Peyer's patch (tissue), 4 donors: ENCODE measurements around the gene SORCS1. TPM values are rescaled to one million over a fixed set of nuclear protein-coding genes. Genes with fewer than 3 reads are reported as not detected.

Source experiments
- DNase-seq, 3 donors: peaks; one replicate each; pipeline ENCODE4 v3.0.0-alpha.2; 2017 to 2019
- H3K27ac ChIP-seq, 4 donors: fragments of 200-600 bp; sonication (generic); one replicate each; pipeline ENCODE4 v1.5.1; 2016 to 2019
- H3K27me3 ChIP-seq, 2 donors: fragments of 200-600 bp; sonication (generic); one replicate each; pipeline ENCODE4 v1.5.1; 2019
- H3K36me3 ChIP-seq, 3 donors: fragments of 200-600 bp; sonication (generic); one replicate each; pipeline ENCODE4 v1.5.1; 2016 to 2019
- H3K4me1 ChIP-seq, 4 donors: fragments of 200-600 bp; sonication (generic); one replicate each; pipeline ENCODE4 v1.5.1; 2016 to 2019
- H3K4me3 ChIP-seq, 4 donors: fragments of 200-600 bp; sonication (generic); 1 replicate in 3 of 4; 2 replicates in 1 of 4; pipeline ENCODE4 v1.5.1; 2016 to 2019; ENCODE audit warnings: mild to moderate bottlenecking in 1 of 4
- H3K9me3 ChIP-seq, 4 donors: fragments of 200-600 bp; sonication (generic); one replicate each; pipeline ENCODE4 v1.5.1; 2016 to 2019; ENCODE audit warnings: mild to moderate bottlenecking in 1 of 4
- POLR2A ChIP-seq, 2 donors: fragments of 450-650 bp; IDR thresholded peaks; one replicate each; pipeline ENCODE4 v1.5.1; 2017; ENCODE audit warnings: antibody characterized with exemption in 2 of 2, mild to moderate bottlenecking in 2 of 2, moderate library complexity in 2 of 2
- total RNA-seq, 4 donors: library from RNA; depleted of rRNA; stranded (reverse); fragments of >200 nt; gene quantifications; one replicate each; pipeline ENCODE4 v1.1.0, GENCODE V29; 2016
- TF ChIP-seq, protein P1 (sequence below), 6 experiments: fragments of 450-650 bp in 4 of 6; fragments of 200-600 bp in 2 of 6; sonication (generic) in 1 of 6; IDR thresholded peaks; one replicate each; pipeline ENCODE4 v1.5.1; 2017 to 2019; ENCODE audit warnings: antibody characterized with exemption in 6 of 6, mild to moderate bottlenecking in 3 of 6, moderate library complexity in 1 of 6

SORCS1 gene
- total RNA-seq, 4 donors from 2014 or later: 0.53 to 5.9 (median 2.4) TPM

DNA sequence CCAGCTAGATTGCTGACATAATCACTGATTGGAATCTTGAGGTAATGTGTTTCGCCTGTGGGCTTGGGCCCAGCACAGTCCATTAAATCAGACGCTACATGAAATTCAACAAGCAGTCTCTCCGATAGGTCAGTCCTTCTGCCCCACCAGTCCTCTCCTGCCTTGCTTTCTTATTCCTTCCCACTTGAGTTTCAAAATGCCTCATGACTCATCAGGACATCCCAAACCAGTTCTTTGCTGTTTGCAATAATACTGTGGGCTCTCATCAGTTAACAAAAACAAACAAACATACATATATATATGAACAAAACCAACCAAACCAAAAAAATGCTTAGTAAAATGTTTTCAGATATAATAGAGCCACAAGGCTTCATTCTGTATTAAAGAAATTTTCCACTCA is 599.0 kb downstream of the SORCS1 start:
- Histone ChIP-seq H3K9me3 (no peaks in the 10 kb centered on the region), H3K27ac (no peak overlapping the region), H3K4me3 (no peak overlapping the region), H3K36me3 (no peaks in the 10 kb centered on the region), H3K27me3 (no peaks in the 10 kb centered on the region), H3K4me1 (no peaks in the 10 kb centered on the region)
- DNase-seq: no peak
- TF ChIP-seq, protein P1, sequence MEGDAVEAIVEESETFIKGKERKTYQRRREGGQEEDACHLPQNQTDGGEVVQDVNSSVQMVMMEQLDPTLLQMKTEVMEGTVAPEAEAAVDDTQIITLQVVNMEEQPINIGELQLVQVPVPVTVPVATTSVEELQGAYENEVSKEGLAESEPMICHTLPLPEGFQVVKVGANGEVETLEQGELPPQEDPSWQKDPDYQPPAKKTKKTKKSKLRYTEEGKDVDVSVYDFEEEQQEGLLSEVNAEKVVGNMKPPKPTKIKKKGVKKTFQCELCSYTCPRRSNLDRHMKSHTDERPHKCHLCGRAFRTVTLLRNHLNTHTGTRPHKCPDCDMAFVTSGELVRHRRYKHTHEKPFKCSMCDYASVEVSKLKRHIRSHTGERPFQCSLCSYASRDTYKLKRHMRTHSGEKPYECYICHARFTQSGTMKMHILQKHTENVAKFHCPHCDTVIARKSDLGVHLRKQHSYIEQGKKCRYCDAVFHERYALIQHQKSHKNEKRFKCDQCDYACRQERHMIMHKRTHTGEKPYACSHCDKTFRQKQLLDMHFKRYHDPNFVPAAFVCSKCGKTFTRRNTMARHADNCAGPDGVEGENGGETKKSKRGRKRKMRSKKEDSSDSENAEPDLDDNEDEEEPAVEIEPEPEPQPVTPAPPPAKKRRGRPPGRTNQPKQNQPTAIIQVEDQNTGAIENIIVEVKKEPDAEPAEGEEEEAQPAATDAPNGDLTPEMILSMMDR (IDR thresholded peaks at IDR 0.05): no peak
- TF ChIP-seq POLR2A (IDR thresholded peaks at IDR 0.05): no peak

DNA sequence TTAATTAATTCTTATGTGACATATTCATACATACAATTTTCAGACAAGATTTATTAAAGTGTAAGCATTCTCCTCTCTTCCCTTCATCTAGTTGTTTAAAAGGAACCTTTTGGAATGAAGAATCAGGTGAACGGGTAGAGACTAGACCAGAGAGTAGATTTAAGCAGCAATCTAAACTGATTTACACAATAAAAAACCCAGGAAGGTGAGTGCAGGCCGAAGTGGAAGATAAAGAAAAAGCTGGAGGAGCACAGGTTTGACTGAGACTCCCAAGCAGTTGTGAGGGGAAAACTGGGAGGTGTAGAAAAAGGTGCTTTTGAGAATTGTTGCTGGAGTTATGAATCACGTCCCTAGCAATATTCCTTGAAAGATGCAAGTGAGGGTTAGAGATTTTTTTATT is 601.1 kb downstream of the SORCS1 start:
- no peak for TF ChIP-seq POLR2A (IDR thresholded peaks at IDR 0.05)
- TF ChIP-seq, protein P1 (IDR thresholded peaks at IDR 0.05): no peak
- no peaks in the 10 kb centered on the region for H3K27me3 ChIP-seq
- no peaks in the 10 kb centered on the region for H3K36me3 ChIP-seq
- H3K4me1 ChIP-seq: no peaks in the 10 kb centered on the region
- no peaks in the 10 kb centered on the region for H3K9me3 ChIP-seq
- no peak overlapping the region for H3K4me3 ChIP-seq
- no peak overlapping the region for H3K27ac ChIP-seq
- no peak for DNase-seq

DNA sequence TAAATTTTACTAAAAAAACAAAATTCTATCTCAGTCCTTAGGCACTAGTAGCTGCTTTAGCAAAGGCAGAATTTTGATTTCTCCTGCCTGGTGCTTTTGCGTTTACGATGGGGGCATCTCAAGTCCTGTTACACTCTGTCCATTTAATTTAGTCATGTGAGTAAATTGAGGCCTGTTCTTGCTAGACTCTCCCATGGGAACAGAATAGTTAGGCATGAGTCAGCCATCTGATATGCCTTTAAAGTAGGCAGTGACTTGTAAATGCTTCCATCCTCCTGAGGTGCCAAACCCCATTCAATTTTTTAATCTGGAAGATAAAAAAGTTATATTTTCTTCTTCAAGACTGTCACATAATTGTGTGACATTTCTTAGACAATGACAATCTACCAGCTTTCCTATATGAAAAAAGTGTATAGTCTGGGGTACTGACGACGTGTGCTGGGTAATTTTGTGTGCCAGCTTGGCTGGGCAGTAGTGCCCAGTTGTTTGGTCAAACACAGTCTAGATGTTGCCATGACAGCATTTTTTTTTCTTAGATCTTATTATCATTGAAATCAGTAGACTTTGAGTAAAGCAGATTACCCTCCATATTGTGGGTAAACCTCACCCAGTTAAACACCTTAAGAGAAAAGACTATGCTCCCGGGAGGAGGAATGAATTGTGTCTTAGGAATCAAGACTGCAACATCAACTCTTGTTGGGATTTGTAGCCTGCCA is 603.4 kb downstream of the SORCS1 start:
- no peaks in the 10 kb centered on the region for H3K9me3 ChIP-seq
- no peak for DNase-seq
- TF ChIP-seq, protein P1 (IDR thresholded peaks at IDR 0.05): no peak
- no peak for TF ChIP-seq POLR2A (IDR thresholded peaks at IDR 0.05)
- H3K4me1 ChIP-seq: no peaks in the 10 kb centered on the region
- H3K36me3 ChIP-seq: no peaks in the 10 kb centered on the region
- H3K27ac ChIP-seq: no peak overlapping the region
- no peaks in the 10 kb centered on the region for H3K27me3 ChIP-seq
- no peak overlapping the region for H3K4me3 ChIP-seq

DNA sequence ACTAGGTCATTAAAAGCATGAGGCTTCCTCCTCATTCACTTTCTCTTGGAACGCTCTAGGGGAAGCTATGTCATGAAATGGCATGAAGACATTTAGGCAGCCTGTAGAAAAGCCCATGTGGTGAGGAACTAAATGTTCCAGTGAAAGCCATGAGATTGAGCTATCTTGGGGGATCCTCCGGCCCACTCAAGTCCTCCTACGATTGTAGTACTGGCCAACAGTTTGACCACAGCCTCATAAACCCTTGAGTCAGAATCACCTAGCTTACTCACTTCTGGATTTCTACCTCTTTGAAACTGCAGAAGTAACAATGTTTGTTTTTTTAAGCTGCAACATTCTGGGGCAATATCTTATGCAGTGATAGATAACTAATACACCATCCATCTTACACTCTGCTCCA is 605.1 kb downstream of the SORCS1 start:
- Histone ChIP-seq H3K27ac (no peak overlapping the region), H3K9me3 (no peaks in the 10 kb centered on the region), H3K36me3 (no peaks in the 10 kb centered on the region), H3K4me3 (no peak overlapping the region), H3K4me1 (no peaks in the 10 kb centered on the region), H3K27me3 (no peaks in the 10 kb centered on the region)
- no peak for DNase-seq
- TF ChIP-seq POLR2A (IDR thresholded peaks at IDR 0.05): no peak
- TF ChIP-seq, protein P1 (IDR thresholded peaks at IDR 0.05): no peak

DNA sequence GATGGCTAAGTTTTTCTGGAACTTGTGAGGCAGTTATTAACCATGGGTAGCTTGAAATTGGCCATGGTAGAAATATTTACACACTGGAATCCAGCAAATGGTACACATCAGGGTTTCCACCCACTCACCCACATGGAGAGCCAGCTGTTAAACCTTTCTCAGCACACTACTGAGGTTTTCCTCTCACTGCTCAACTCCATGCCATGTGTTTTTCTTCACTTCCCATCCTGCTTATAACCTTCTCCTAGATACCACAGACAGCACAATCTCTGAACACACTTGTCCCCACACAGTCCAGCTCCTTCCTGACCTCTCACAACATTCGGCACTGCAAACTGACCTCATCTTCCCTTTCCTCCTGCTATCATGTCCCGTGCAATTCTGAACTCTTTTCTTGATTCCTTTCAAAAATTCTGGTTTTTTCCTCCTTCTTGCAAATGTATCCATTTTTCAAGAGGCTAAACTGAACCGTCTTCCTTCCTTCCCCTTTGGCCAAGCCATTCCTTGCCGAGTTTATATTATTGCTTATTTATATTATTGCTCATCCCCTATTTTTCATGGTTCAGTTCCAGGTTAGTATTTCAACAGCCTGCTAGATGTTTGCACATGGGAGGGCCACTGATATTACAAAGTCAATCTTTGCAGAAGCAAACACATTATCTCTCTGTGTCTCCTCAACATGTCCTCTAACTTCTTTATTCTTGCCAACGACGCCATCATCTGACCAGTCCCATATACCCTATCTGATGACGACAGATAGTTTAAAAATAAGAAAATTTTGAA is 606.4 kb downstream of the SORCS1 start:
- no peak for DNase-seq
- H3K36me3 ChIP-seq: no peaks in the 10 kb centered on the region
- TF ChIP-seq, protein P1 (IDR thresholded peaks at IDR 0.05): no peak
- no peak for TF ChIP-seq POLR2A (IDR thresholded peaks at IDR 0.05)
- no peak overlapping the region for H3K4me3 ChIP-seq
- no peaks in the 10 kb centered on the region for H3K27me3 ChIP-seq
- H3K9me3 ChIP-seq: no peaks in the 10 kb centered on the region
- H3K4me1 ChIP-seq: no peaks in the 10 kb centered on the region
- H3K27ac ChIP-seq: no peak overlapping the region
